Mesothelial cell of epicardium (in vitro differentiated cells): ENCODE results near the gene PACSIN1. TPM values are rescaled to one million over a fixed set of nuclear protein-coding genes. Genes with fewer than 3 reads are reported as not detected.

Experiments used
- DNase-seq, 2 experiments: peaks; one replicate each; pipeline ENCODE4 v3.0.0; 2021; ENCODE audit warnings: low spot score in 2 of 2; ENCODE audit not compliant: unreplicated experiment in 2 of 2
- H3K27ac Mint-ChIP-seq: 2 replicates; pipeline ENCODE4 v1.8.0; 2021; ENCODE audit warnings: mixed read lengths
- H3K27me3 Mint-ChIP-seq: 2 replicates; pipeline ENCODE4 v1.8.0; 2021; ENCODE audit warnings: low read depth, mixed read lengths
- H3K36me3 Mint-ChIP-seq: 2 replicates; pipeline ENCODE4 v1.8.0; 2021; ENCODE audit warnings: mixed read lengths
- H3K4me1 Mint-ChIP-seq: 2 replicates; pipeline ENCODE4 v1.8.0; 2021; ENCODE audit warnings: mixed read lengths
- H3K4me3 Mint-ChIP-seq: 2 replicates; pipeline ENCODE4 v1.8.0; 2021; ENCODE audit warnings: mild to moderate bottlenecking, moderate library complexity, mixed read lengths
- H3K9me3 Mint-ChIP-seq: 2 replicates; pipeline ENCODE4 v1.8.0; 2021; ENCODE audit warnings: mixed read lengths
- CTCF ChIP-seq: fragments of 200-600 bp; sonication (generic); IDR thresholded peaks from one replicate; pipeline ENCODE4 v1.5.0; 2021; ENCODE audit warnings: antibody characterized with exemption; ENCODE audit not compliant: unreplicated experiment
- total RNA-seq: library from RNA; stranded (reverse); gene quantifications from 3 replicates; pipeline ENCODE4 v1.2.1, GENCODE V29; 2021

Gene PACSIN1
- total RNA-seq, 1 donor from 2014 or later, result 3.3 TPM

DNA sequence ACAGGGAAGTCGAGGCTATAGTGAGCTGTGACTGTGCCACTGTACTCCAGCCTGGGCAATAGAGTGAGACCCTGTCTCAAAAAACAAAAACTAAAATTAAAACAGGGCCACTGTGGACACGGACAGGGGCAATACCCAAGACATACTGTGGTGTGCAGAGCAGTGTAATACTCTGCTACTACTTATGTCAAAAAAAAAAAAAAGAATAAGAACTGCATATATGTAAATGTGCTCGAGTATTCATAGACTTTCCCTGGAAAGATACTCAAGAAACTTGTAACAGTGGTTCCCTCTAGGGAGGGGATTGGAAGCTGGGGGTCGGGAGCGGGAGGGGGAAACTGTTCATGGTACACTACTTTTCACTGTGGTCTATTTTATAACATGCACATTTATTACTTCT lies 74.3 kb downstream of the PACSIN1 start:
- no peak overlapping the region for H3K4me3 Mint-ChIP-seq
- H3K9me3 Mint-ChIP-seq, result no peaks in the 10 kb centered on the region
- H3K27ac Mint-ChIP-seq, result no peak overlapping the region
- DNase-seq, result no peak
- peaks cover 11% of the 10 kb centered on the region for H3K4me1 Mint-ChIP-seq
- no peak for TF ChIP-seq CTCF
- no peaks in the 10 kb centered on the region for H3K27me3 Mint-ChIP-seq
- H3K36me3 Mint-ChIP-seq, result no peaks in the 10 kb centered on the region

GRCh38 chr6:34540841-34541240 lies 75.0 kb downstream of the PACSIN1 start:
- peaks cover 10% of the 10 kb centered on the region for H3K4me1 Mint-ChIP-seq
- no peak for TF ChIP-seq CTCF
- no peaks in the 10 kb centered on the region for H3K36me3 Mint-ChIP-seq
- no peak overlapping the region for H3K27ac Mint-ChIP-seq
- no peak overlapping the region for H3K4me3 Mint-ChIP-seq
- no peak for DNase-seq
- no peaks in the 10 kb centered on the region for H3K27me3 Mint-ChIP-seq
- no peaks in the 10 kb centered on the region for H3K9me3 Mint-ChIP-seq

DNA sequence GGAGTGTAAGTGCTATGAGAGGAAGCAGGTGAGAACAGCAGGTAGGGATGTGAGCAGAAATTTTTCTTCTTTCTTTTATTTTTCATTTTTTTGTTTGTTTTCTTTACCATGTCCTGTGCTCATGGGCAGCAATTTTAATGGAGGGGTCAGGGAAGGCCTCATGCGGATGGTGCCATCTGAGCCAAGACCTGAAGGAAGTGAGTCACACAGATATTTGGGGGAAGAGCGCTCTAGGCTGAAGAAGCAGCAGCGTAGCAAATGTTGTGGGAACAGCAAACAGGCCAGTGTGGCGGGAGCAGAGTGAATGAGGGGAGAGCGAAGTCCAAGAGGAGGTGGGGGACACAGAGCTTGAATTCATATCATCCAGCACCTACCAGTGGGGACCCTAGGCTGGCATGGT lies 77.5 kb downstream of the PACSIN1 start:
- Mint-ChIP-seq H3K4me3 (no peak overlapping the region), H3K9me3 (no peaks in the 10 kb centered on the region), H3K27me3 (peaks cover 2% of the 10 kb centered on the region), H3K36me3 (no peaks in the 10 kb centered on the region), H3K4me1 (no peaks in the 10 kb centered on the region), H3K27ac (no peak overlapping the region)
- DNase-seq, result no peak
- TF ChIP-seq CTCF, result no peak

DNA sequence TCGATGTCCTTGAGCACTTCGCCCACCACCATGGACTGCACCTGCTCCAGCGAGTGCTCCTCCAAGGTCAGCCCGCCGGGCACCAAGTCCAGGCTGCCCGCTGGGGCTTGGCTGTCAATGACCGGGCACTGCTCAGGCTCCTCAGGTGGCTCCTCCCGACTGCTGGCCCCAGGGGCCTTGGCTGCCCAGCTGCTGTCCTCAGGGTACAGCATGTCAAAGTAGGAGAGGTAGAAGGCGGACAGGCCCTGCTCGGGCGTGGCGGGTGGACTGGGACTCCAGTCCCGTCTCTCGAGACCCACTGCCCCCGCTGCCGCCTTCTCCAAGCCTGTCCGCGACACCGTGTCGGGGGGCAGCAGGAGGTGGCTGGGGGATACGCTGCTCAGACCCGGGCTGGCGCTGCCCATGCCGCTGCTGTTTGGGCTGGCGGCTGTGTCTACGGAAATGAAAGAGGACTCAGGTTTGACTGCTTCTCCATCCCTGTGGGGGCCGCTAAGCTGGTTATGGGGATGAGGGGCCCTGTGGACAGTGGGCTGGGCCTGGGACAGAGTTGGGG lies 78.3 kb downstream of the PACSIN1 start:
- no peaks in the 10 kb centered on the region for H3K9me3 Mint-ChIP-seq
- no peaks in the 10 kb centered on the region for H3K36me3 Mint-ChIP-seq

DNA sequence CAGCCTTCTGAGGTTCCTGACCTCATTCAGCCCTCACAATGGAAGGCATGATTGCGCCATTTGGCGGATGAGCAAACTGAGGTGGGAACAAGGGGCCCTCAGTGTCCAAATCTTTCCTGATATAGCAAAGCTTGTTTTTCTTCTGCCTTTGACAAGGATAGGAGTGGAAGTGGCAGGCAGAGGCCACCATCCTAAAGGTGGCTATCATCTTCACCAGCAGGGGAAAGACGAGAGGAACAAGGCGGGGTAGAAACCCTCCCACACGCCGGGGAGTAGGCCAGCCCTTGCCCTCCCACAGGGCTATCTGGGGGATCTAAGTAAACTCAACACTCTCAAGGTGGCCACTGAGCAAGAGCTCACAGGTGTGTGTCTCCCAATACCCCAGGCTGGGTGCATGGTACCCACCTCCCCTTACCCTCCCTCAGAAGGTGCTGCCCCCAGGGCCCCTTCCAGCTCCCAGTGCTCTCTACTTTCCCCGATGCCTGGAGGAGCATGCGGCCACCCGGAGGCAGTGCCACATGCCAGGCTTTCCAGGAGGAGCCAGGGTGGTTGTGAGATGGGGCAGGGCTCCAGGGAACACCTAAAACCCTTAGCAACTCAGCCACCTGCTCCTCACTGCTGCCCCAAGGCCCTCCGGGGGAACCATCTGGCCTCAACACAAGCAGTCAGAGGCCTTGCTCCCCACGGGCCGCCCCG lies 79.0 kb downstream of the PACSIN1 start:
- peaks cover 2% of the 10 kb centered on the region for H3K4me1 Mint-ChIP-seq

More for the DNA sequence above, 78.3 kb downstream of the PACSIN1 start:
- Mint-ChIP-seq H3K4me3 (no peak overlapping the region), H3K27ac (no peak overlapping the region), H3K4me1 (no peaks in the 10 kb centered on the region), H3K27me3 (peaks cover 4% of the 10 kb centered on the region)
- TF ChIP-seq CTCF, result no peak
- no peak for DNase-seq

More for the DNA sequence above, 79.0 kb downstream of the PACSIN1 start:
- no peak for TF ChIP-seq CTCF
- no peaks in the 10 kb centered on the region for H3K9me3 Mint-ChIP-seq
- no peak overlapping the region for H3K27ac Mint-ChIP-seq
- H3K36me3 Mint-ChIP-seq, result no peaks in the 10 kb centered on the region
- H3K27me3 Mint-ChIP-seq, result peaks cover 4% of the 10 kb centered on the region
- no peak for DNase-seq
- no peak overlapping the region for H3K4me3 Mint-ChIP-seq
